Breast epithelium (tissue), 3 donors: Measurements from ENCODE around the gene ANKS1A.

ENCODE experiments used
- POLR2AphosphoS5 ChIP-seq, 3 donors: sonication (generic); formaldehyde crosslinking; IDR thresholded peaks; one replicate each; pipeline ENCODE4 v1.6.1; 2017; ENCODE audit warnings: antibody characterized with exemption in 3 of 3
- TF ChIP-seq, protein P1 (sequence below), 3 donors: fragments of 450-650 bp; IDR thresholded peaks; one replicate each; pipeline ENCODE4 v1.5.1; 2016 to 2017; ENCODE audit warnings: antibody characterized with exemption in 3 of 3, mild to moderate bottlenecking in 3 of 3, moderate library complexity in 3 of 3

- TF ChIP-seq, protein P1, sequence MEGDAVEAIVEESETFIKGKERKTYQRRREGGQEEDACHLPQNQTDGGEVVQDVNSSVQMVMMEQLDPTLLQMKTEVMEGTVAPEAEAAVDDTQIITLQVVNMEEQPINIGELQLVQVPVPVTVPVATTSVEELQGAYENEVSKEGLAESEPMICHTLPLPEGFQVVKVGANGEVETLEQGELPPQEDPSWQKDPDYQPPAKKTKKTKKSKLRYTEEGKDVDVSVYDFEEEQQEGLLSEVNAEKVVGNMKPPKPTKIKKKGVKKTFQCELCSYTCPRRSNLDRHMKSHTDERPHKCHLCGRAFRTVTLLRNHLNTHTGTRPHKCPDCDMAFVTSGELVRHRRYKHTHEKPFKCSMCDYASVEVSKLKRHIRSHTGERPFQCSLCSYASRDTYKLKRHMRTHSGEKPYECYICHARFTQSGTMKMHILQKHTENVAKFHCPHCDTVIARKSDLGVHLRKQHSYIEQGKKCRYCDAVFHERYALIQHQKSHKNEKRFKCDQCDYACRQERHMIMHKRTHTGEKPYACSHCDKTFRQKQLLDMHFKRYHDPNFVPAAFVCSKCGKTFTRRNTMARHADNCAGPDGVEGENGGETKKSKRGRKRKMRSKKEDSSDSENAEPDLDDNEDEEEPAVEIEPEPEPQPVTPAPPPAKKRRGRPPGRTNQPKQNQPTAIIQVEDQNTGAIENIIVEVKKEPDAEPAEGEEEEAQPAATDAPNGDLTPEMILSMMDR (IDR thresholded peaks at IDR 0.05), result no peak
- TF ChIP-seq POLR2AphosphoS5 (IDR thresholded peaks at IDR 0.05), result no peak
Measured at GRCh38 chr6:35094183-35094582, 205.1 kb downstream of the ANKS1A start.
